T47D (cell line): ENCODE data around the gene MNT.

Experiments
- DNase-seq, 2 experiments: peaks; one replicate each; pipeline versions ENCODE4 v3.0.0 to v3.0.0-alpha.2; 2011 to 2012; ENCODE audit warnings: low read depth in 1 of 2, low spot score in 1 of 2
- JUND ChIP-seq: IDR thresholded peaks from 2 replicates; pipeline ENCODE4 v1.6.1; 2012; ENCODE audit warnings: low read depth
- in situ Hi-C: cut with HindIII; loops from 2 replicates; pipeline ENCODE4 v1.10.0; 2016; ENCODE audit warnings: low sequenced_read_pairs, low pct_unique_long_range_greater_than_20kb

MNT gene

GRCh38 chr17:2368359-2368758 lies 32.5 kb downstream of the MNT start:
- in situ Hi-C loops = no loop called here
- TF ChIP-seq JUND = no peak
- no peak for DNase-seq

- DNase-seq = peak; percentile 35 to 45
- in situ Hi-C loops = no loop called here
- TF ChIP-seq JUND = no peak
Measured at GRCh38 chr17:2366747-2367494, 33.9 kb downstream of the MNT start.

GRCh38 chr17:2365132-2365531 lies 35.7 kb downstream of the MNT start:
- in situ Hi-C loops = no loop called here
- DNase-seq = no peak
- no peak for TF ChIP-seq JUND

- in situ Hi-C loops = no loop called here
- no peak for DNase-seq
- no peak for TF ChIP-seq JUND
Measured at GRCh38 chr17:2364763-2365116, 36.1 kb downstream of the MNT start.

GRCh38 chr17:2363851-2364762 lies 36.8 kb downstream of the MNT start:
- DNase-seq = no peak
- in situ Hi-C loops = no loop called here
- TF ChIP-seq JUND = no peak

- no peak for DNase-seq
- TF ChIP-seq JUND = no peak
- in situ Hi-C loops = no loop called here
Measured at GRCh38 chr17:2363318-2363717, 37.5 kb downstream of the MNT start.

GRCh38 chr17:2362881-2363280 lies 38.0 kb downstream of the MNT start:
- in situ Hi-C loops = no loop called here
- DNase-seq = no peak
- TF ChIP-seq JUND = no peak

- TF ChIP-seq JUND = no peak
- no peak for DNase-seq
- in situ Hi-C loops = no loop called here
Measured at GRCh38 chr17:2362416-2362815, 38.4 kb downstream of the MNT start.

- in situ Hi-C loops = no loop called here
- no peak for DNase-seq
- no peak for TF ChIP-seq JUND
Measured at GRCh38 chr17:2362016-2362415, 38.8 kb downstream of the MNT start.

- in situ Hi-C loops = no loop called here
- DNase-seq = no peak
- no peak for TF ChIP-seq JUND
Measured at GRCh38 chr17:2361010-2361760, 39.7 kb downstream of the MNT start.

GRCh38 chr17:2357931-2358434 lies 42.9 kb downstream of the MNT start:
- no peak for TF ChIP-seq JUND
- in situ Hi-C loops = no loop called here
- DNase-seq = no peak

- in situ Hi-C loops = no loop called here
- DNase-seq = no peak
- TF ChIP-seq JUND = no peak
Measured at GRCh38 chr17:2357237-2357636, 43.6 kb downstream of the MNT start.
